GM21423 (cell line): ENCODE measurements around the gene RFX4.
"Not testable (repeated sequence)": the region's sequence is repeated elsewhere in the genome, so short reads cannot be mapped to it uniquely, and the experiment has no call there.

ENCODE experiments used
- ATAC-seq: cut with Tn5 transposase; IDR thresholded peaks from one replicate; pipeline ENCODE4 v1.9.1; 2021; ENCODE audit warnings: mild to moderate bottlenecking, moderate library complexity; ENCODE audit not compliant: unreplicated experiment

RFX4 gene

DNA sequence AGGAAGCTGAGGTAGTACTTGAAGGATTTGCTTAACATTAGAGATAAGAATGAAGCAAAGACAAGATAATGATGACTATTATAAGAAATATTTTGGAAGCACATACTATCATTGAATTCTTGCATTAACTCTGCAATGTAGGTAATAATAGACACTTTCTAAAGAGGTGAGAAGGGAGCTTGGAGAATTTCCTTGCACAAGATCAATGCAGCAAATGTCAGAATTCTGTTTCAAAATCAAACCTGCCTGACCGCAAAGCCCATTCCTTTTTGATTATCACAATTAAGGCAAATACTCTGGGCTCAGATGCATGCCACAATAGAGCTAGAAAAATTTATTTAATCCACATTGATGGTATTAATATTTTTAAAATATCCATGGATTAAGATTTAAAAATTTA, 141.3 kb downstream of the RFX4 start:
- ATAC-seq, result no peak

- no peak for ATAC-seq
These were observed 142.1 kb downstream of the RFX4 start for GRCh38 chr12:106724934-106725333.

DNA sequence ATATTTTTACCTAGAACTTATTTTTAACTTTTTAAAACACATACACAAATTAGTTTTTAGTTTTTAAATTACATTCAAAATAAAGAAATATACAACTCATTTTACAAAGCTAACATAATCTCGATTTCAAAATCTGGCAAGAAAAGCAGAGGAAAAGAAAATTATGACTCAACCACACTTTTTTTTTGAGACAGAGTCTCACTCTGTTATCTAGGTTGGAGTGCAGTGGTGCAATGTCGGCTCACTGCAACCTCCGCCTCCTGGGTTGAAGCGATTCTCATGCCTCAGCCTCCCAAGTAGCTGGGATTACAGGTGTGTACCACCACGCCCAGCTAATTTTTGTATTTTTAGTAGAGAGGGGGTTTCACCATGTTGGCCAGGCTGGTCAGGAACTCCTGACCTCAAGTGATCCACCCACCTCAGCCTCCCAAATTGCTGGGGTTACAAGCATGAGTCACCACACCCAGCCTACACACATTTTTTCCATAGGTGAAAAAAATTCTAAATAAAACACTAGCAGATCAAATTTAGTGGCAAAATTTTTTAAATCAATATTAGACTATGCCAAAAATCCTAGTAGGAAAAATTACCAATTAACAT, 143.9 kb downstream of the RFX4 start:
- ATAC-seq, result not testable (repeated sequence)

- no peak for ATAC-seq
These were observed 146.8 kb downstream of the RFX4 start for GRCh38 chr12:106729611-106730010.

DNA sequence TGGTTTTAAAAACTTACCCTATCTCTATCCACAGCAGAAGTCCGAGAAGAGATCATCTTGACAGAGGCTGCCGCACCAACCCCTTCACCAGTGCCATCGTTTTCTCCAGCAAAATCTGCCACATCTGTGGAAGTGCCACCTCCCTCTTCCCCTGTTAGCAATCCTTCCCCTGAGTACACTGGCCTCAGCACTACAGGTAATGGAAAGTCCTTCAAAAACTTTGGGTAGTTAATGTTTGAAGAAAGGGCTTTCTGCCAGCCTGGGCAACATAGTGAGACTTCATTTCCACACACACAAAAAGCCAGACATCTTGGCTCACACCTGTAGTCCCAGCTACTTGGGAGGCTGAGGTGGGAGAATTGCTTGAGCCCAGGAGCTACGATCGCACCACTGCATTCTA, 150.1 kb downstream of the RFX4 start:
- ATAC-seq, result no peak

DNA sequence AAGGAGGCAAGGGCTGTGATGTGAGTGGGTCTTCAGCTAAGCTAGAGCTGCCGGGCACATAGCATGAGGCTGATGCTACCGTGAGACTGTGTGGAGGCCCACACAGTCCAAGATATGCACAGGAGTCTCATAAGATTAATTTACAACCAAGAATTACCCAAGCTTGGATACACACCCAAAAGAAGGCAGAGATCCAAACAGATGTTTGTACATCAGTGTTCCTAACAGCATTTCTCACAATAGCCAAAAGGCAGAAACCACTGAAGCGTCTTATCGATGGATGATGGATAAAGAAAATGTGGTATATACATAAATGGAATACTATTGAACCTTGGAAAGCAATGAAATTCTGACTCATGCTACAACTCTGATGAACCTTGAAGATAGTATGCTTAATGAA, 150.9 kb downstream of the RFX4 start:
- no peak for ATAC-seq

DNA sequence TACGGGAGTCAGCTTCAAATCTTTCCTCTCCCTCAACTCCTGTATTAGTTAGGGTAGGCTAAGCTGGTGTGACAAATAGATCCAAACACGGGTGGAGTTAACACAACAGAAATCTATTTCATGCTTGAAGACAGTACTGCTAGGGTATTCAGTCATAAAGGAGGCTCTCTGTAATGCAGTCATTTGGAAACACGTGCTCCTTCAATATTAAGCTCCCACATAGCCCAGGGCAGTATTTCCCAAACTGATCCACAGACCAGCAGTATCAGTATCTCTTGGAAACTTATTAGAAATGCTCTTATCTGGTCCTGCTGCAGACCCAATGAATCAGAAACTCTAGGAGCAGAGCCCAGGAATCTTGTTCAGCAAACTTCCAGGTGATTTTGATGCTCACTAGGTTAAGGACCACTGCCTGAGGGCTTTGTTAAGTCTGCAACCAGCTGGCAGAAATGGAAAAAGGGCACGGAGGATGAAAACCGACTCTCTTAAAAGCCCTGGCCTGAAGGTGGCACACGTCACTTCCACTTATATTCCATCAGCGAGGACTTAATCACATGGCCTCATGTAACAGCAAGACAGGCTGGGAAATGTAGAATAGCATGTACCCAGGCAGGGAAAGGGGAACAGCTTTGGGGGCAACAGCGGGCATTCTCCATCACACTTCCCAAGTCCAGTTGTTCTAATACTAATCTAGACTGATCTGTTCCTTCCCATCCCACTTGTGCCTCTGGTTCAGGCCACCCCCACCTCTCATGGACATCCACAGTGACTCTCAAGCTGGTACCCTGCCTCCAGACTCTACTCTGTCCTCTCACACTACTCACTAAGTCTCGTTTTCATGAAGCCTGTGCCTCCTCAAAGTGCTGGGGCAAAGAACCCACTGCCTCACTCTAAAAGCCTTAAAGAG, 153.5 kb downstream of the RFX4 start:
- ATAC-seq, result no peak

- no peak for ATAC-seq
These were observed 156.5 kb downstream of the RFX4 start for GRCh38 chr12:106739318-106739717.

- no peak for ATAC-seq
These were observed 157.2 kb downstream of the RFX4 start for GRCh38 chr12:106739815-106740530.

DNA sequence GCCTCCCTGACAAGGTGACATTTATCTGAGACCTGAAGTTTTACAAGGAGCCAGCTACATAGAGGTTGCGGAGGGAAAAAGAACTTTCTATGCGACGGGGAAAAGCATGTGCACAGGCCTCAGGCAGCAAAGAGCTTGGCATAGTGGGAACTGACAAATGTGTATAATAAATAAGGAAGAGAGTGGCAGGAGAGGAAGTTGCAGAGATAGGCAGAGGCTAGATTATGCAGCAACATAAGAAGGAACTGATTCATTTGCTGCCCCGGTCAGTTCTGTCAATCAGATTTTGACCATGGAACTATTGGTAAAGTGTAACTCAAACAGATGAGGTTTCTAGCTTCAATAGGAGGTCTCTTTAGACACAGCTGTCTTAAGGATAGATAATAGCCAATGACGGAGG, 158.0 kb downstream of the RFX4 start:
- ATAC-seq, result no peak

DNA sequence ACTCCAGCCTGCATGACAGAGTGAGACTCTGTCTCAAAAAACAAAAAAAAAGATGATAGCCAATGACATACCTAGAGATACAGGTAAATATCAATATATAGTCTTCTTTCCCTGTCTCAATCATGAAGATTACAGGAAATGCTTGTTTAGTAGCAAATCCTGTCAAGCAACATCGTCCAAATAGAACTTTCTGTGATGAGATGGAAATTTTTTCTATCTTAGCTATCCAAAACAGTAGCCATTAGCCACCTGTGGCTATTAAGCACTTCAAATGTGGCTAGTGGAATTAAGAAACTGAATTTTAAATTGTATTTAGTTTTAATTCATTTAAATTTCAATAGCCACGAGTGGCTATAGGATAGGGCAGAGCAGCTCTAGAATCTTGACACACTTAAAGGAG, 158.4 kb downstream of the RFX4 start:
- no peak for ATAC-seq

- ATAC-seq, result no peak
These were observed 160.6 kb downstream of the RFX4 start for GRCh38 chr12:106743270-106743988.

GRCh38 chr12:106744600-106744999, 161.8 kb downstream of the RFX4 start:
- no peak for ATAC-seq

DNA sequence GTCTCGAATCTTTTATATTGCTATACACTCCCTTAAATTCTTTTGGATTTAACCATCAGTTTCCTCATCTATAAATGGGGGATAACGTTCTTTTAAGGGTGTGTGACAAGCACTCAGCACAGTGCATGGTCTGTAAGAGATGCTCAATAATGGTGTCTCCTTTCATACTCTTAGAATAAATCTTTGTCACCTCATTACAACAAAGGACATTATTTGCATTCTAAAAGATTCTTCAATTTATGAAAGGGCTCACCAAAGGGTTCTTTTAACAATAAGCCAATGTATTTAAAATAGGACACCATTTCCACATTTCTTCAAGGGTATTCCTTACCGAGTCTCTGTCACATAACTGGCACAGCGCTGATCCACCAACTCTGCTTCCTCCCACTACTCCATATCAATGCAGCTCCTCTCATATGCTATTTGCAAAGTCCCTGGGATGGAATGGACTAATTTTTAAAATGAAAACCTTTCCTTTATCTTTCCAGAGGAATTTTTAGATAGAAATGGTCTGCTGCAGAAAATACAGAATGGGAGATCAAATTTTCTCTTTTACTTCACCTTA, 162.5 kb downstream of the RFX4 start:
- no peak for ATAC-seq

DNA sequence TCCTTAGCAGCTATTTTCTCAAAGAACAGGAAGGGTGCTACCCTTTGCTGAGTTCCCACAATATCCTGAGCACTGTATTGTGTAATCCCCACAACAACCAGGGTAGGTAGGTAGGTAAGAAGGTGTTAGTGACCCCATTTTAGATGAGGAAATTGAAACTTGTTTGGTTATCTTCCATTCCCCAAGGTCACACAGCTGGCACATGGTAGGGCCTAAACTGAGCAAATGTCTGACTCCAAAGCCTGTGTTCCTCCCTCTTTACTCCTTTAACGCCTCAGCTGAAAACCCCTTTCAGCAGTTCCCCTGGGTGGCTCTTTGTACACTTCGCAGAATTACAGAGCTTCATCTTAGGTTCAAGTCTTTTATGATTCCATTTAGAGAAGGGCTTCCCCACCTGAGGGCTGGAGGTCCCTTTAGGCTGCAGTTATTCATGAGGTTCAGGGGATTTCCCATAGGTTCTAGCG, 165.2 kb downstream of the RFX4 start:
- ATAC-seq, result peak; percentile 58

- no peak for ATAC-seq
These were observed 167.7 kb downstream of the RFX4 start for GRCh38 chr12:106750524-106750923.

DNA sequence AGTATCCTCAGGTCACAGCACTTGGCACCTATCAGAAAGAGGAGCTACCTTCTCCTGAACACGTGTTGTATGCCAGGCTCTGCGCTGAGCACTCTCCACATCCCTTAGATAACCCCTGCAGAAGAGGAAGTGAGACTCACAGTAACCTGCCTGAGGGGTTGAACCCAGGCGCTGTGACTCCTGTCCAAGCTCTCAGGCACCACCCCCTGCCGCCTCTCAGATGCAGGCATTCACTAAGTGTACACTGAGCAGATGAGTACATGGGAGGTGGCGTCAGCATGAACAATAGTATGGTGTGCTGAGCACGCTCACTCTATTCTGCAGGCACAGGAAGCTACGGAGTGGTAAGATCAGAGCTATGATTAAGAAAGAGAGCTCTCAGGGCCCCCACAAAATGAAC, 170.7 kb downstream of the RFX4 start:
- peak; percentile 98 for ATAC-seq

DNA sequence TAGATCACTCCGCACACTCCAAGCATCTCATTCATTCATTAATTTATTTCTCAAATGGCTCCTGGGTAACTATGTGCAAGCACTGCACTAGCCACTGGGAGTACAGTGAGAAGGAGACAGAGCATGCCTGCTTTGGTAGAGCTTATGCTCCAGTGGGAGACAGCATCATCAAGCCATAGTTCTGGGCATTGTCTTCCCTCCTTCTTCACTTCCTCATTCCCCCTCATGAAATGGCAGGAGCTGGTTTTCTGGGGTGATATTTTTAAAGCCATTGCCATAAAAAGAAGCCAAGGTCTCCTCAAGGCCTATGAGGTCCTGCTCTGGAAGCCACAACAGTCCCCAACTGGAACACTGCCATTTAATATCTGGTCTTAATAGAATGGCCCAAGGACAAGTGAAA, 171.5 kb downstream of the RFX4 start:
- no peak for ATAC-seq

DNA sequence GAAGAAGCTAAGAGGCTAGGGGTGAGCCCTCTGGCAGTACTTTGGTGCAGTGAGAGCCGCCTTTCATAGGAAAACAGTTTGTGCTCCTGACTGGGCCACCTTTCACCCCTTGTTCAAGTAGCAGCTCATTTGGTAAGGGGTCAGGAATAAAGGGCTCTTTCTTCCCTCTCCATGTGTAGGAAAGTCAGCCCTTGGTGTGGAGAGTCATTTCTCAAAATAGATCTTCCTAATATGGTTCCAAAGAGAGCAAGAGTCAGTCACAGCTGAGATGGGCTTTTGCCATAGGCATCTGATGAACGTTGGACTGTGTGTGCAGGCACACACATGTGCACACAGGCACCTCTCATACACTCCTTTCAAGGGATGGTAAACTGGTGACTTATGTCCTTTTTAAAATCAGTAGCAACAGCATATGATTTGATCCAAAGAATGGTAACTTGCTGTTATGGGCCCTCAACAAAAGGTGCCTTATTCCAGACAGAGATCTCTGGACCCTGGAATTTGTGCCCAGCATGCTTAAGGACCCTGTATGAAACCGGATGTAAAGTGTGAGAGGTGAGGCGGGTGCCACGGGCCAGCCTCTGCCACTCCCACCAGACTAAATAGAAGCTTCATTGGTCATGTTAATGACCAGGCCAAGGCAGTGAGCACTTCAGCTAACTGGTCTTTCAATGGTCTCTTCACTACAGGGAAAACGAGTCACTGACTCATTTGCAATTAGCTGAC, 175.0 kb downstream of the RFX4 start:
- no peak for ATAC-seq
